ENCODE measurements around the gene LUC7L2.
"Not testable (repeated sequence)": the region's sequence is repeated elsewhere in the genome, so short reads cannot be mapped to it uniquely, and the experiment has no call there.

LUC7L2 gene

GRCh38 chr7:139452958-139453672 lies 93.4 kb downstream of the LUC7L2 start:
- Histone ChIP-seq H3K27me3 (ENCODE audit: insufficient read depth, low read length) (no peaks in the 10 kb centered on the region), H3K4me1 (ENCODE audit: insufficient read depth, low read length) (peaks cover 5% of the 10 kb centered on the region), H3K36me3 (ENCODE audit: insufficient read depth, low read length) (no peaks in the 10 kb centered on the region), H3K27ac (ENCODE audit: low read depth, low read length) (peak overlapping the region; percentile 14; the same call in 1 of the 2 replicates), H3K9ac (ENCODE audit: low read depth, low read length) (no peak overlapping the region), H3K4me3 (ENCODE audit: low read length) (no peak overlapping the region), H3K9me3 (ENCODE audit: insufficient read depth, low read depth, low read length) (no peaks in the 10 kb centered on the region)
- 89% methylated on average over 12 of the region's 12 CpGs for WGBS

GRCh38 chr7:139453673-139454321 lies 94.1 kb downstream of the LUC7L2 start:
- no peak overlapping the region for H3K9ac ChIP-seq (ENCODE audit: low read depth, low read length)
- peaks cover 5% of the 10 kb centered on the region for H3K4me1 ChIP-seq (ENCODE audit: insufficient read depth, low read length)
- H3K36me3 ChIP-seq (ENCODE audit: insufficient read depth, low read length): no peaks in the 10 kb centered on the region
- no peak overlapping the region for H3K4me3 ChIP-seq (ENCODE audit: low read length)
- H3K27me3 ChIP-seq (ENCODE audit: insufficient read depth, low read length): no peaks in the 10 kb centered on the region
- 89% methylated on average over 20 of the region's 20 CpGs for WGBS
- H3K9me3 ChIP-seq (ENCODE audit: insufficient read depth, low read depth, low read length): no peaks in the 10 kb centered on the region
- H3K27ac ChIP-seq (ENCODE audit: low read depth, low read length): no peak overlapping the region

GRCh38 chr7:139455789-139456188 lies 96.1 kb downstream of the LUC7L2 start:
- no peaks in the 10 kb centered on the region for H3K36me3 ChIP-seq (ENCODE audit: insufficient read depth, low read length)
- no peaks in the 10 kb centered on the region for H3K9me3 ChIP-seq (ENCODE audit: insufficient read depth, low read depth, low read length)
- H3K4me1 ChIP-seq (ENCODE audit: insufficient read depth, low read length): peaks cover 5% of the 10 kb centered on the region
- no peak overlapping the region for H3K9ac ChIP-seq (ENCODE audit: low read depth, low read length)
- no peak overlapping the region for H3K4me3 ChIP-seq (ENCODE audit: low read length)
- no peaks in the 10 kb centered on the region for H3K27me3 ChIP-seq (ENCODE audit: insufficient read depth, low read length)
- H3K27ac ChIP-seq (ENCODE audit: low read depth, low read length): no peak overlapping the region
- WGBS: 93% methylated on average over 4 of the region's 4 CpGs

GRCh38 chr7:139456511-139456910 lies 96.8 kb downstream of the LUC7L2 start:
- Histone ChIP-seq H3K27ac (ENCODE audit: low read depth, low read length) (no peak overlapping the region), H3K4me3 (ENCODE audit: low read length) (no peak overlapping the region), H3K27me3 (ENCODE audit: insufficient read depth, low read length) (no peaks in the 10 kb centered on the region), H3K4me1 (ENCODE audit: insufficient read depth, low read length) (peaks cover 5% of the 10 kb centered on the region), H3K9ac (ENCODE audit: low read depth, low read length) (no peak overlapping the region), H3K9me3 (ENCODE audit: insufficient read depth, low read depth, low read length) (no peaks in the 10 kb centered on the region), H3K36me3 (ENCODE audit: insufficient read depth, low read length) (no peaks in the 10 kb centered on the region)
- 92% methylated on average over 8 of the region's 8 CpGs for WGBS

GRCh38 chr7:139457153-139457946 lies 97.7 kb downstream of the LUC7L2 start:
- H3K27ac ChIP-seq (ENCODE audit: low read depth, low read length): no peak overlapping the region
- WGBS: 80% methylated on average over 13 of the region's 15 CpGs
- H3K4me3 ChIP-seq (ENCODE audit: low read length): no peak overlapping the region
- H3K9ac ChIP-seq (ENCODE audit: low read depth, low read length): no peak overlapping the region
- no peaks in the 10 kb centered on the region for H3K9me3 ChIP-seq (ENCODE audit: insufficient read depth, low read depth, low read length)
- no peaks in the 10 kb centered on the region for H3K27me3 ChIP-seq (ENCODE audit: insufficient read depth, low read length)
- no peaks in the 10 kb centered on the region for H3K36me3 ChIP-seq (ENCODE audit: insufficient read depth, low read length)
- H3K4me1 ChIP-seq (ENCODE audit: insufficient read depth, low read length): peaks cover 5% of the 10 kb centered on the region

- 92% methylated on average over 12 of the region's 12 CpGs for WGBS
- H3K4me1 ChIP-seq (ENCODE audit: insufficient read depth, low read length); H3K36me3 ChIP-seq (ENCODE audit: insufficient read depth, low read length); H3K27ac ChIP-seq (ENCODE audit: low read depth, low read length); H3K9me3 ChIP-seq (ENCODE audit: insufficient read depth, low read depth, low read length); H3K4me3 ChIP-seq (ENCODE audit: low read length); H3K27me3 ChIP-seq (ENCODE audit: insufficient read depth, low read length); H3K9ac ChIP-seq (ENCODE audit: low read depth, low read length): not testable (repeated sequence)
Observed at GRCh38 chr7:139463421-139463820, 103.7 kb downstream of the LUC7L2 start.

GRCh38 chr7:139464511-139464910 lies 104.8 kb downstream of the LUC7L2 start:
- H3K27ac ChIP-seq (ENCODE audit: low read depth, low read length); H3K4me3 ChIP-seq (ENCODE audit: low read length); H3K36me3 ChIP-seq (ENCODE audit: insufficient read depth, low read length); H3K27me3 ChIP-seq (ENCODE audit: insufficient read depth, low read length); H3K9ac ChIP-seq (ENCODE audit: low read depth, low read length); H3K9me3 ChIP-seq (ENCODE audit: insufficient read depth, low read depth, low read length): not testable (repeated sequence)
- peaks cover 12% of the 10 kb centered on the region for H3K4me1 ChIP-seq (ENCODE audit: insufficient read depth, low read length)
- WGBS: 94% methylated on average over 4 of the region's 4 CpGs

GRCh38 chr7:139465072-139465471 lies 105.4 kb downstream of the LUC7L2 start:
- H3K4me1 ChIP-seq (ENCODE audit: insufficient read depth, low read length): peaks cover 12% of the 10 kb centered on the region
- 95% methylated on average over 9 of the region's 10 CpGs for WGBS
- H3K4me3 ChIP-seq (ENCODE audit: low read length); H3K9ac ChIP-seq (ENCODE audit: low read depth, low read length); H3K9me3 ChIP-seq (ENCODE audit: insufficient read depth, low read depth, low read length); H3K27me3 ChIP-seq (ENCODE audit: insufficient read depth, low read length); H3K36me3 ChIP-seq (ENCODE audit: insufficient read depth, low read length); H3K27ac ChIP-seq (ENCODE audit: low read depth, low read length): not testable (repeated sequence)

- peaks cover 12% of the 10 kb centered on the region for H3K4me1 ChIP-seq (ENCODE audit: insufficient read depth, low read length)
- H3K9me3 ChIP-seq (ENCODE audit: insufficient read depth, low read depth, low read length); H3K27ac ChIP-seq (ENCODE audit: low read depth, low read length); H3K27me3 ChIP-seq (ENCODE audit: insufficient read depth, low read length); H3K9ac ChIP-seq (ENCODE audit: low read depth, low read length); H3K4me3 ChIP-seq (ENCODE audit: low read length); H3K36me3 ChIP-seq (ENCODE audit: insufficient read depth, low read length): not testable (repeated sequence)
- WGBS: 62% methylated on average over 5 of the region's 7 CpGs
Observed at GRCh38 chr7:139467729-139468128, 108.0 kb downstream of the LUC7L2 start.

GRCh38 chr7:139468281-139468680 lies 108.6 kb downstream of the LUC7L2 start:
- H3K9ac ChIP-seq (ENCODE audit: low read depth, low read length); H3K27me3 ChIP-seq (ENCODE audit: insufficient read depth, low read length); H3K27ac ChIP-seq (ENCODE audit: low read depth, low read length); H3K9me3 ChIP-seq (ENCODE audit: insufficient read depth, low read depth, low read length); H3K36me3 ChIP-seq (ENCODE audit: insufficient read depth, low read length); H3K4me3 ChIP-seq (ENCODE audit: low read length): not testable (repeated sequence)
- peaks cover 12% of the 10 kb centered on the region for H3K4me1 ChIP-seq (ENCODE audit: insufficient read depth, low read length)
- 82% methylated on average over 5 of the region's 5 CpGs for WGBS

GRCh38 chr7:139471740-139472353 lies 112.2 kb downstream of the LUC7L2 start:
- H3K27ac ChIP-seq (ENCODE audit: low read depth, low read length): no peak overlapping the region
- H3K27me3 ChIP-seq (ENCODE audit: insufficient read depth, low read length): no peaks in the 10 kb centered on the region
- 87% methylated on average over 7 of the region's 7 CpGs for WGBS
- H3K4me1 ChIP-seq (ENCODE audit: insufficient read depth, low read length): peaks cover 8% of the 10 kb centered on the region; the same call in 1 of the 2 replicates
- no peak overlapping the region for H3K4me3 ChIP-seq (ENCODE audit: low read length)
- no peak overlapping the region for H3K9ac ChIP-seq (ENCODE audit: low read depth, low read length)
- no peaks in the 10 kb centered on the region for H3K9me3 ChIP-seq (ENCODE audit: insufficient read depth, low read depth, low read length)
- H3K36me3 ChIP-seq (ENCODE audit: insufficient read depth, low read length): peaks cover 3% of the 10 kb centered on the region; the same call in 1 of the 2 replicates

All from HUES64 (cell line).